BJ (cell line): Measurements from ENCODE around the gene SETD1B. TPM values are rescaled to one million over a fixed set of nuclear protein-coding genes. Genes with fewer than 3 reads are reported as not detected.

Experiments
- CTCF ChIA-PET: fragments of 350-600 bp; formaldehyde crosslinking; extraction: SDS; loops from one replicate; lab custom pipeline; 2021; ENCODE audit warnings: antibody characterized with exemption, inconsistent platforms; lab: Yijun Ruan, JAX
- POLR2A ChIA-PET: fragments of 300-600 bp; sonication (Branson Sonifier 250); formaldehyde crosslinking; extraction: SDS; loops from one replicate; lab custom pipeline; 2021; ENCODE audit warnings: antibody characterized with exemption; lab: Charles Lee
- DNase-seq: peaks from one replicate; pipeline ENCODE4 v3.0.0-alpha.2; 2011; ENCODE audit warnings: low read depth
- H3K27me3 ChIP-seq: 2 replicates; pipeline ENCODE4 v1.6.0; 2011; ENCODE audit warnings: low read length; ENCODE audit not compliant: control insufficient read depth, insufficient read depth
- H3K36me3 ChIP-seq: 2 replicates; pipeline ENCODE4 v1.5.1; 2011; ENCODE audit warnings: low read length; ENCODE audit not compliant: control insufficient read depth, insufficient read depth
- H3K4me3 ChIP-seq: 2 replicates; pipeline ENCODE4 v1.5.1; 2011; ENCODE audit warnings: low read depth, mild to moderate bottlenecking, control low read depth, low read length
- polyA plus RNA-seq: library from polyadenylated mRNA; depleted of rRNA; stranded (reverse); fragments of >200 nt; gene quantifications from 2 replicates; pipeline ENCODE4 v1.2.3, GENCODE V29; 2011
- TF ChIP-seq, protein P1 (sequence below): IDR thresholded peaks from 2 replicates; pipeline ENCODE4 v1.5.1; 2011; ENCODE audit warnings: low read depth, mild to moderate bottlenecking, control low read depth, inconsistent platforms, low read length, moderate library complexity; ENCODE audit not compliant: insufficient read depth

SETD1B gene
- polyA plus RNA-seq, 1 experiment, result 0.85 TPM

DNA sequence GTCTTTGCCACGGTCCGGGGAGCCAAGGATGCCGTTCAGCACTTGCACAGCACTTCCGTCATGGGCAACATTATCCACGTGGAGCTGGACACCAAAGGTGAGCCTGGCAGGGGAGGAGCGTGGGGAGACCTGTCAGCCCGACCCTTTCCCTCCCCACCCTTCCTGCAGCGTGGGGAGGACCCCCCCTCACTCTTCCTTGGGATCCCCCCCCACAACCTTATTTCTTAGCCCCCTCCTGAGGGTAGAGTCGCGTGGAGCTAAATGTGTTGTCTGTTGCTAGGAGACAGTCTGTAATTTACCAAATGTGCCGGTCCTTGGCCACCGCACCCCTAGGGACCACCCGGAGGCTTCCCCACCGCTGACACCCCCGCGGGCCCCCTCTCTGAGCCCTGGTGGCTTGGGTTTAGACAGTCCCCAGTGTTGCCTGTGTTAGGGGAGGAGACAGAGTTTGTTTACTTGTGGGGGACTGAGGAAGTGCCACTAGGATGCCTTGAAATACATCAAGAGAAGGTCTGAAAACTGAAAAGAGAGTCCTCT is 2.3 kb downstream of the SETD1B start:
- TF ChIP-seq, protein P1, sequence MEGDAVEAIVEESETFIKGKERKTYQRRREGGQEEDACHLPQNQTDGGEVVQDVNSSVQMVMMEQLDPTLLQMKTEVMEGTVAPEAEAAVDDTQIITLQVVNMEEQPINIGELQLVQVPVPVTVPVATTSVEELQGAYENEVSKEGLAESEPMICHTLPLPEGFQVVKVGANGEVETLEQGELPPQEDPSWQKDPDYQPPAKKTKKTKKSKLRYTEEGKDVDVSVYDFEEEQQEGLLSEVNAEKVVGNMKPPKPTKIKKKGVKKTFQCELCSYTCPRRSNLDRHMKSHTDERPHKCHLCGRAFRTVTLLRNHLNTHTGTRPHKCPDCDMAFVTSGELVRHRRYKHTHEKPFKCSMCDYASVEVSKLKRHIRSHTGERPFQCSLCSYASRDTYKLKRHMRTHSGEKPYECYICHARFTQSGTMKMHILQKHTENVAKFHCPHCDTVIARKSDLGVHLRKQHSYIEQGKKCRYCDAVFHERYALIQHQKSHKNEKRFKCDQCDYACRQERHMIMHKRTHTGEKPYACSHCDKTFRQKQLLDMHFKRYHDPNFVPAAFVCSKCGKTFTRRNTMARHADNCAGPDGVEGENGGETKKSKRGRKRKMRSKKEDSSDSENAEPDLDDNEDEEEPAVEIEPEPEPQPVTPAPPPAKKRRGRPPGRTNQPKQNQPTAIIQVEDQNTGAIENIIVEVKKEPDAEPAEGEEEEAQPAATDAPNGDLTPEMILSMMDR, result no peak
- no peaks in the 10 kb centered on the region for H3K27me3 ChIP-seq
- DNase-seq, result no peak
- ChIA-PET CTCF (interaction anchor here (0.6 to 13.6 kb wide), 5 partner anchors 9 to 325 kb away, joined by 3 to 467 read pairs (median 4); partner anchors contain the start of genes RHOF and SETD1B), POLR2A (interaction anchor here (0.6 kb wide), 1 partner anchor 120 kb away, joined by 10 read pairs; no protein-coding TSS in a partner anchor)
- H3K36me3 ChIP-seq, result peaks cover 28% of the 10 kb centered on the region
- H3K4me3 ChIP-seq, result peak overlapping the region; percentile 79

- Histone ChIP-seq H3K27me3 (no peaks in the 10 kb centered on the region), H3K4me3 (peak overlapping the region; percentile 79), H3K36me3 (peaks cover 30% of the 10 kb centered on the region)
- no peak for DNase-seq
- CTCF ChIA-PET, result interaction anchor here (0.6 to 13.6 kb wide), 8 partner anchors 10 to 324 kb away, joined by 3 to 467 read pairs (median 4); partner anchors contain the start of genes RHOF and SETD1B
- TF ChIP-seq, protein P1, result no peak
- POLR2A ChIA-PET, result interaction anchor here (0.6 kb wide), 1 partner anchor 119 kb away, joined by 10 read pairs; no protein-coding TSS in a partner anchor
Observed at GRCh38 chr12:121806546-121807423, 3.0 kb downstream of the SETD1B start.

DNA sequence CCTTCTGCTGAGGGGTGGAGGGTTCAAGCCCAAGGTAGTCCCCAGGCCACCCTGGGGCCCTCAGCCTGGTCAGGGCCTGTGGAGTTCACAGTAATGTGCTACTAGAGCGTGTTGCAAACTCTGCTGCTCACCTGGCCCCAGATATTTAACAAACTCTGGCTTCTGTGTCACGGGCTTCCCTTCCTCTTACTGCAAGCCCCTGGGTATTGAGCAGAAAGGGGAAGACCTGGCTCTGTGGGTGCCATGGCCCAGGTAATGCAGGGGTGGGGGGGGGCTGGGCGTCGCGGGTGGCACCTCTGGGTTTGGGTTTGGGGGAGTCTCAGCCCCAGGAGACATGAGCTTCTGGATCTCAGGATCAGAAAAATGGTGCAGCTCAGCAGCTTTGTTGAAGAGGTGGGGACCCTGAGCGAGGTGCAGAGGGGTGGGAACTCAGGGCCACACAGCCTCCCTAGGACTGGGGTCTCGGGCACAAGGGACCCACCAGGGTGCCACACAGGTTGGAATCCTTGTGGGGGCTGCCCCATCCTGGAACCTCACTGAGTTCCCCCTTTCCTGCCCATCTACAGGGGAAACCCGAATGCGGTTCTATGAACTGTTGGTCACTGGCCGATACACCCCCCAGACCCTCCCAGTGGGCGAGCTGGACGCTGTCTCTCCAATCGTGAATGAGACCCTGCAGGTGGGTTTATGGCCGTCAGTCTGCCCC is 4.0 kb downstream of the SETD1B start:
- TF ChIP-seq, protein P1, result no peak

DNA sequence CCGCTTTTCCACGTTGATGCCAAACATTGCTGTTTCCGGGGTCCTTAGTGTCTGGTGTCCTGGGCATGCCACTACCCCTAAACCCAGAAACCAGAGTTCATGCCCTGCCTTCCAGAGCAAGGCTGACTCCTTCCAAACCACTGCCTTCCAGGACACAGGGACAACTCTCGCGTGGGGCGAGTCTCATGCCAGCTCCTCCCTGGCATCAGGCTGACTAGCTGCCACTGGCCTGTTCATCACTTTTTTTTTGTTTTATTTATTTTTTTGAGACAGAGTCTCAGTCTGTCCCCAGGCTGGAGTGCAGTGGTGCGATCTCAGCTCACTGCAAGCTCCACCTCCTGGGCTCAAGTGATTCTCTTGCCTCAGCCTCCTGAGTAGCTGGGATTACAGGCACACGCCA is 4.8 kb downstream of the SETD1B start:
- H3K36me3 ChIP-seq, result peaks cover 34% of the 10 kb centered on the region
- ChIA-PET POLR2A (no interaction called here), CTCF (interaction anchor here (4.6 to 13.6 kb wide), 2 partner anchors 12 to 82 kb away, joined by 42 to 467 read pairs; partner anchors contain the start of genes PSMD9, RHOF and SETD1B)
- H3K4me3 ChIP-seq, result no peak overlapping the region
- TF ChIP-seq, protein P1, result no peak
- no peaks in the 10 kb centered on the region for H3K27me3 ChIP-seq
- no peak for DNase-seq

More for the DNA sequence above, 4.0 kb downstream of the SETD1B start:
- Histone ChIP-seq H3K36me3 (peaks cover 32% of the 10 kb centered on the region), H3K27me3 (no peaks in the 10 kb centered on the region), H3K4me3 (no peak overlapping the region)
- CTCF ChIA-PET, result interaction anchor here (0.9 to 13.6 kb wide), 3 partner anchors 11 to 34 kb away, joined by 4 to 467 read pairs (median 4); partner anchors contain the start of genes RHOF and SETD1B
- POLR2A ChIA-PET, result no interaction called here
- no peak for DNase-seq
